SH-SY5Y (cell line): ENCODE data around the gene DMD.
A peak's percentile ranks its signal among the peaks of the same experiment; 100 is the strongest.

ENCODE experiments used
- GATA2 ChIP-seq: IDR thresholded peaks from 2 replicates; pipeline ENCODE4 v1.6.1; 2011; ENCODE audit warnings: mild to moderate bottlenecking, low read depth, low read length
- GATA3 ChIP-seq: IDR thresholded peaks from 2 replicates; pipeline ENCODE4 v1.6.1; 2011; ENCODE audit warnings: low read depth, mild to moderate bottlenecking, low read length, moderate library complexity

Gene DMD

DNA sequence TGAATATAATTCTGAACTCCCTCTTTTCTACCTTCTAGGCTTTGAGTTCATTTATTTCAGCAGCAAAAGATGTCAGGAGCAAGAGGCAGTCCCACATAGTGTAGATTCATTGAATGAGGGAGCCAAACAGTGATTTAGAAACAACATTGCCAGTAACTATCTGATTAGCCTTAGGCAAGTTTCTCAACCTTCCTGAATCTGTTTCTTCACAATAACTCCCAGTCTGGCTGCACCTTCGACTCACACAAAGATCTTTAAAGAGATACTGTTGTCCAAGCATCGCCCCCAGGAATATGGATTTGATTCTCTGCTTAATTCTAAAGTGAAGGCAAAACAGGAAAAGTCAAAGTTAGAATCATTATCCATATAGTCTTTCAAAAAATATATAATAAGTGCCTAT is 1026.2 kb downstream of the DMD start:
- peak; percentile 83 for TF ChIP-seq GATA2
- TF ChIP-seq GATA3: peak; percentile 74

DNA sequence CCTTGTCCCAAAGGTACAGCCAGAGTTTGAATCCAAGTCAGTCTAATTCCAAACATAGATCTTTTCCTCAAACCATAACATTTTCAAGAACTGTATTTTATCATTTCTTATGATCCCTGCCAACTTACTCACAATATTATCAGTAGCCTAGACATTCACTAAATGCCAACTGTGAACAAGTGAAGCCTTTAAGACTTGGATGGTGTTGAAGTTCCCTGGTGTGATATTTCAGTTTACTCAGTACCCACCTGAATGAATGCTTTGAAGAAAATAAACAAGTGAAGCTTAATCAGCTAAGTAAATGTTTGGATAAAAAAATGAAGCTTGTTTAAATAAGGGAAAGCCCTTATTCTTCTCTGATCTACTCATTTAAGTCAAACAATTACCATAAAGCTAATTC is 1028.3 kb downstream of the DMD start:
- TF ChIP-seq GATA2: no peak
- no peak for TF ChIP-seq GATA3

DNA sequence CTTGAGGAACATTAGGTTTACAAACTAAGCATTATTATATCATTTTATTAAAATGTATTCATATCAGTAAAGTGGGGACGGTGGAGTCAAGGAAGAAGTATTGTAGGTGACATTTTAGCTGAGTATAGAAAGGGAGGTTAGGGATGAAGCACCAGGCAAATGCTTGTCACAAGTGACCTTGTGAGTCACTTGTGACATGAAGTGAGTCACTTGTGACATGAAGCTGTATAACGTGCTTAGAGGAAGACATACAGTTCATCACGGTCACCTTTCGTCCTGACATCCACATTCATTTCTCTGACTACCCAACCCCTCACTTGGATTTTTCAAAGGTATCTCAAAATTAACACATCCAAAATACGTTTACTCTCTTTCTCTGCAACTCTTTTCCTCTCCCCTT is 1034.8 kb downstream of the DMD start:
- no peak for TF ChIP-seq GATA2
- no peak for TF ChIP-seq GATA3

DNA sequence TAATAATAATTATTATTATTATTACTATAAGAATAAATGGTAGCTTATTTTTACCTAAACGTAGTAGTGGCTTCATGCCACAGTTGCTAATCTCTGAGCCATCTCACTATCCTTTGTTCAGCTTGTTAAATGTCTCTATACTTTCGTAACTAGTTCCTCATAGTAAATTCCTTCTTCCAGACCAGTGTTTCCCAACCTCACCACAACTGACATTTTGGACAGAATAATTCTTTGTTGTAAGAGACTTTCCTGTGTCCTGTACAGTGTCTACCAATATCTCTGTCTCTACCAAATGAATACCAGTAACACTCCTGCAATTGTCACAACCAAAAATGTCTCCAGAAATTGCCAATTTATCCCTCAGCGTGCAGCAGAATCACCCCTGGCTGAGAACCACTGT is 1040.9 kb downstream of the DMD start:
- TF ChIP-seq GATA2 (no peak), GATA3 (no peak)

DNA sequence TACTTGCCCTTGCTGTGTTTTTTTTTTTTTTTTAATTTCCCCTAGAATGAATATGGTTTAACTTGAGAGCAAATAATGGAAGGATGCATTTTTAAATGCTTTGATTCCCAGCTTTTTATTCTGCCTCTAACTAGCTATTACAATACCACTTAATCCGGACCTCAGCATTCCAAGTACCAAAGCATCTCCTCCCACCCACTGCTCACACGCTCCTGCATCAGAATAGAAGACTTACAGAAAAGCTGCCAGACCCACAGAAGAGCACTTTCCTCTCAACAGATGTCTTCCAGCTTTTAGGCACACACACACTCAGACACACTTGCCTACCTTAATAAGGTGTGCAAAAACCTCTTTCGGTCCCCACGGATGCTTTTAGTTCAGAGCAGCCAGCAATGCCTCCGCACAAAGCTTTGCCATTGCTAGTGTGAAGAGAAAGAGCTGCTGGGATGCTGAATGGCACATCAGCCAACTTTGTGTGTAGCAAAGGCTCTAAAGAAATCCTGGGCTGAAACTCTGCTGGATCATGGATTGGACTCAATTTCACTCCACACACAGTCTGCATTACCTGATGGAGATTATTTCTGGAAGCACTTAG is 1056.2 kb downstream of the DMD start:
- TF ChIP-seq GATA2 (no peak), GATA3 (no peak)

DNA sequence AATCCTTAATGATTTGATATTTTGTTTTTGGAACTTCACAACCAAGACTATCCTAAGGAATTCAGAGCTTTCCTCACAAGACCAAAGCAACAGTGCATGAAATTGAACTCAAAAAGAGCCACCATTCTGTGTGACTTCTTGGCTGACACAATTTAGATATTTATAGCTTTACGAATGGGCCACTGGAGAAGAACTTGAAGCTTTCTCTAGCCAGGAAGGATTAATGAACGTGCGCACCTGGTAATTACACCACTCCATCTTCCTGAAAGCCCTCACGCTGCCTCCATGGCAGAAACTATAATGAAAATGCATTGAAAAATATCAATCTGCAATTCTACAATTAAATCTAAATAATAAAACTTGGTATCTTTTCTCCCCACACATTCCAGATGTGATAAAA is 1057.8 kb downstream of the DMD start:
- TF ChIP-seq GATA2: no peak
- no peak for TF ChIP-seq GATA3

DNA sequence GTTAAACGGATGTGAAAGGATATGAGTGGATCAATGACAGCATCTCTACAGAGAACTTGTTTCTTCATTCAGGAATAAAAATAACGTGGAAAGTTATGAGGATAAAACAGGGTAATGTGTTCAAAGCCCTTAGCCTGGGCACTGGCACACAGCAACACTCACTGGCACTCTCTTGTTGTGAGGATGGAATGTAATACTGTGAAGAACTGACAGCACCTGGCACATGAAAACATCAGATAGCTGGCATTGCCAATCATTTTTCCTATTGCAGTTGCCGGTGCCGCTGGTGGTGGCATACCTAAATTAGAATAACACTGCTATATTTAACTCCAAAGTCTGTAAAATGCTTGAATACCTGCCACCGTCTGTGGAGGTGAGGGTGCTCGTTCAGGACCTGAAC is 1061.2 kb downstream of the DMD start:
- TF ChIP-seq GATA2: no peak
- no peak for TF ChIP-seq GATA3

DNA sequence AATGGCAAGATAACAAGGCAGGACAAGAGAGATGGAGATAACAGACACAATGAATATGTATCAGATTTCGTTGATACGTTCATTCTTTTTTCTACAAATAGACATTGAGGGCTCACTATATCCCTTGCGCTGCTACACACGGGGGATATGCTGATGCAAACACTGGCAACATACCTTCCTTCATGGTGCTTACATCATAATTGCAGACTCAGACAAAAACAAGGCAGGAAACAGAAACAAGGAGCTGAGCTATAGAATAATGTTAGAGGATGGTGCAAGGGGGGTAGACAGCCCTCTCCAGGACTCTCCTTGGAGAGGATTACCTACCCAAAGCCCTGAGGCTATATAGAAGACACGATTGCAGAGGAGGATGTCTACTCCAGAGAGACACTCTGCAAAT is 1069.5 kb downstream of the DMD start:
- TF ChIP-seq GATA2 (no peak), GATA3 (no peak)

DNA sequence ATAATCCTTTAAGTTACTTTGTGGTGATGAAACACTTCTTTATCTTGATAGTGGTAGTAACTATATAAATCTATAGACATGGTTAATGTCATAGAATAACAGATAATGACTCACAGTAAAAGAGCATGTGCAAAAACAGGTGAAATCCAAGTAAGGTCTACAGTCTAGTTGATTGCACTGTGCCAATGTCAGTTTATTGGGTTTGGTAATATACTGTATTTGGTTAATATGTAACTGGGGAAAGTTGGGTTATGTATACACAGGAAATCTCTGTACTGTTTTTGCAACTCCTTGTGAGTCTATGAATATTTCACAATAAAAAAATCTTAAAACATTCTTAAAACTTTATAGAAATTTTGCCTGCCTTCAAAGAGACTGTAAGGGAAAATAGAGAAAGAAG is 1071.9 kb downstream of the DMD start:
- TF ChIP-seq GATA2 (no peak), GATA3 (no peak)

DNA sequence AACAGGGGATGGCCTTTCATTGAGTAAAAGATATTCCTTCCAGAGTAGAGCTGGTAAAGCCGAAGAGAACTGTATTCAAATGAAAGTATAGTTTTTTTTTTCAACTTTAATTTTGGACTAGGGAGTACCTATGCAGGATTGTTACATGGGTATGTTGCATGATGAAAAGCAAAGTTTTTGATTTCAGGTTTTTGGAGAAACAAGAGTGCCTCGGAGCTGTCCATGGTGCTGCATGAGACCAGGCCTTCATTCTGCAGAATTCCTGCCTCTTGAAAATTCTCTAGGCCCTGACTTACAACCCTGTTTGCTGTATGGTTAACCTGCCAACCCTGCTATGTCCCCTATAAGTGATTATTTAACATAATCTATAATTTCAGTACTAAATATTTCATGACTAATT is 1073.8 kb downstream of the DMD start:
- TF ChIP-seq GATA3 (no peak), GATA2 (no peak)

DNA sequence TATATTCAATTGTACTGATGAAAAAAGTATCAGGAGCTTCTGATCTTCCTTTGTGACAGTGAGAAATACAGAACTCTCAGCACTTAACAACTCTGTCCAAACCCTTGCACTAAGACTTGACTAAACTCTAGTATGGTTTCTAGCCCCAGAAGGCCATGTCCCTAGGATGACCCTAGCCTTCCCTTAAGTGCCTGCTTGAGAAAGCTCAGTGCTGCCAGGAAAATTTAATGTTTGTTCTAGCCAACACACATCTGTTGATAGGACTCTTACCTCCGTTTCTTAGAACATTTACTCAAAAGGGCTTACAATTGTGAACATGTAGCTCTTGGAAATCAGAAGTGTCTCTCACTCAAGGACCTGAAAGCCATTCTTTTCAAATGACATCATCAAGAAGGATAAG is 1084.4 kb downstream of the DMD start:
- TF ChIP-seq GATA3: no peak
- no peak for TF ChIP-seq GATA2

DNA sequence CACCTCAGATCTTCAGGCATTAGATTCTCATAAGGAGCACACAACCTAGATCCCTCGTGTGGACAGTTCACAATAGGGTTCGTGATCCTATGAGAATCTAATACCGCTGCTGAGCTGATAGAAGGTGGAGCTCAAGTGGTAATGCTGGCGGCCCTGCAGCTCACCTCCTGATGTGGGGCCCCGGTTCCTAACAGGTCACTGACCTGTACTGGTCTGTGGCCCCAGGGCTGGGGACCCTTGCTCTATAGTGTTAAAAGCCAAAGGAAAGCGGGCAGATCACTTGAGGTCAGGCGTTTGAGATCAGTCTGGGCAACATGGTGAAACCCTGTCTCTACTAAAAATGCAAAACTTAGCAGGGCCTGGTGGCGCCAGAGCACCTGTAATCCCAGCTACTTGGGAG is 1092.5 kb downstream of the DMD start:
- TF ChIP-seq GATA2 (no peak), GATA3 (no peak)

DNA sequence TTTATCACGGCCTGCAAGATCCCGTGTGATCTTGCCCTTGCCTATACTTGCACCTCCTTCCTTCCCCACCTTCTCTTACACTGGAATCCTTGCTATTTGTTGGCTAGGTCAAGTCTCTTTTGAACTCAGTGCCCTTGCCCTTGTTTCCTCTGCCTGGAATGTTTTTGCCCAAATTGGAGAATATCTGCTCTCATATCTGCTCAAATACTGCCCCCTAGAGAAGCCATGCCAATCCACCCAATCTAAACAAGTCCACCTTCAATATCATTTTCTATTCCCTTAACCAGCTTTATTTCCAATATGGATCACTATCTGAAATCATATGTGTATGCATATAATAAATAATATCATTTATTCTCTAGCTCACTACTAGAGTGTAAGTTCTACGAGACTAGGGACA is 1095.3 kb downstream of the DMD start:
- TF ChIP-seq GATA3 (no peak), GATA2 (no peak)

DNA sequence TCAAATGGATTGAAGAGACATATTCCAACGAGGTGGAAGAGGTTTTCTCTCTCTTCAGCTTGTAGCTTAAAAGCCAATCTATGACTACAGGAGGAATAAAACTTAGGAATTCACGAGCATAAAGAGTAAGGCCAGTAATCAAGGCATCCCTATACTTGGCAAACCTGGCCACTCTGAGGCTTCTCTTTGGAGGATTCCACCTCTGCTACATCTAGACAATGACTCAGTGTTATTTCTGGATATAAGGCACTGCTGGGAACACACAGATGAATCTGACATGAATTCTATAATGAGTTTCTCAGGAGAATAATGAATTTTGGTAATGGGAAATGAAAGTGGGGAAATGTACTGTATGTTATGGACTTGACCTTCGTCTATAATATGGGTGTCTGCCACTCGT is 1123.7 kb downstream of the DMD start:
- no peak for TF ChIP-seq GATA2
- no peak for TF ChIP-seq GATA3

DNA sequence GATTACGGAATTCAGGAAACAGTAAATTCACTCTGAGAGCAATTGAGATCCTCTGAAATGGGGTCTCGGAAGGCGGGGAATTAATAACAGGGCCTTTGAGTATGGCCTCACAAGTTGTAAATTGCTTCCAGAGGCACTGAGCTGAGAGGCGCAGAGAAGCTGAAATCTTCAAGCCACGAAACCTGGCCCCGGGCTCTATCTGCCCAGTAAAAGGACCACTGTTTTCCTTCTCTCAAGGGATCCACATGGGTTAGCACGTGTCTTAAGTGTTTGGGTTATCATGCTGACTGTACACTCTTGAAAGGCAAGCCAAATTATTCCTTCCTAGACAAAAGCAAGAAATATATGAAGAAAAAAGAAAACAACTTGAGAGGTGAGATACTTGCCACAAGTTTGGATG is 1126.6 kb downstream of the DMD start:
- TF ChIP-seq GATA2 (no peak), GATA3 (no peak)

DNA sequence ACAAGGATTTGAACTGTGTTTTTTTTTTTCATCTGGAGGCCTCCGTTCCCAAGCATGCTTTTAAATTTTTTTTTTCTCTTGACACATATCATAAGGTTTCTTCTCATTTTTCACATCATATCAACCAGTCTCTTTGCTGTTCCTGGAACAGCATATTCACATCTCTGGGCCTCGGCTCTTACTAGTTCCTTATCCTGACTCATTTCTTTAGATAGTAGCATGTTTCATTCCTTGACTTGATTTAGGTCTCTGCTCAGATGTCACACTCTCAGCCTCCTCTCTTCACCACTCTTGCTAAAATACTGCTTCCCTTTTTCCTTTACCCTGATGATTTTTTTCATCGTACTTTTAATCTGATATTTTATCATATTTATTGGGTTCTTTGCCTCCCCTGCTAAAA is 1163.1 kb downstream of the DMD start:
- no peak for TF ChIP-seq GATA2
